ENCODE results near the gene XIRP1. TPM values are rescaled to one million over a fixed set of nuclear protein-coding genes. Genes with fewer than 3 reads are reported as not detected.
A peak's percentile ranks its signal among the peaks of the same experiment; 100 is the strongest.

XIRP1 gene
- total RNA-seq, 1 experiment from 2014 or later, result not detected

GRCh38 chr3:39144095-39144747, 48.2 kb downstream of the XIRP1 start (continued):
- TF ChIP-seq RAD21 (IDR thresholded peaks at IDR 0.05; ENCODE audit: low read depth) (no peak), ZNF274 (IDR thresholded peaks at IDR 0.05; ENCODE audit: low read depth, low read length) (no peak), EGR1 (IDR thresholded peaks at IDR 0.05; ENCODE audit: low read depth) (no peak), YY1 (IDR thresholded peaks at IDR 0.05; ENCODE audit: extremely low read depth, insufficient replicate concordance, low read depth, low read length) (no peak), ELF1 (IDR thresholded peaks at IDR 0.05; ENCODE audit: borderline replicate concordance, low read depth) (no peak), ATF3 (IDR thresholded peaks at IDR 0.05) (no peak), EZH2 (IDR thresholded peaks at IDR 0.05) (no peak), POLR2A (IDR thresholded peaks at IDR 0.05; ENCODE audit: borderline replicate concordance, extremely low read depth, insufficient read depth, insufficient read length) (no peak), EZH2phosphoT487 (IDR thresholded peaks at IDR 0.05; ENCODE audit: borderline replicate concordance) (no peak), CEBPB (IDR thresholded peaks at IDR 0.05; ENCODE audit: low read depth) (no peak)

- no TSS peak for BruUV-seq (replicated peaks)
- CTCF ChIA-PET, result interaction anchor here (1.0 kb wide), 1 partner anchor 145 kb away, joined by 3 read pairs; no protein-coding TSS in a partner anchor
- no peaks in the 10 kb centered on the region for H3K9me3 ChIP-seq (ENCODE audit: control insufficient read depth in 1 of 2, insufficient read depth in 1 of 2, low read depth in 1 of 2, low read length in 2 of 2)
- H3K27ac ChIP-seq (ENCODE audit: low read depth, low read length), result no peak overlapping the region
- no peaks in the 10 kb centered on the region for H3K9me2 ChIP-seq (ENCODE audit: insufficient read depth)
- POLR2A ChIA-PET, result no interaction called here
- intact Hi-C loops (cut with micrococcal nuclease), result no loop called here
- peaks cover 34% of the 10 kb centered on the region for H3K79me2 ChIP-seq (ENCODE audit: insufficient read depth, low read length)
- RAD21 ChIA-PET (ENCODE audit: low non-redundant PET in 1 of 2, low total read pairs in 2 of 2, uncharacterized antibody in 2 of 2, unreplicated experiment in 2 of 2), result no interaction called here
- no peaks in the 10 kb centered on the region for H3K27me3 ChIP-seq (ENCODE audit: insufficient read depth, low read length)
- peaks cover 8% of the 10 kb centered on the region; the same call in 1 of the 2 replicates for H4K20me1 ChIP-seq (ENCODE audit: insufficient read depth)
- peak overlapping the region; percentile 77; the same call in 1 of the 2 replicates for H3K4me2 ChIP-seq (ENCODE audit: low read length)
- no peak overlapping the region for H3K9ac ChIP-seq (ENCODE audit: low read length)
- no peak for TF ChIP-seq ZNF274 (IDR thresholded peaks at IDR 0.05; ENCODE audit: low read depth, low read length)
- no peak for TF ChIP-seq ZFX (IDR thresholded peaks at IDR 0.05)
- no peak for TF ChIP-seq YY1 (IDR thresholded peaks at IDR 0.05; ENCODE audit: extremely low read depth, insufficient replicate concordance, low read depth, low read length)
- no peak for TF ChIP-seq EGR1 (IDR thresholded peaks at IDR 0.05; ENCODE audit: low read depth)
- DNase-seq (ENCODE audit: low read depth, low spot score) (no peak), ATAC-seq (no peak)
- no peak overlapping the region for H3K4me3 ChIP-seq (replicated peaks in 1 of 2; ENCODE audit: low read depth in 1 of 2, low read length in 2 of 2)
- peaks cover 24 to 40% of the 10 kb centered on the region in 2 experiments for H3K36me3 ChIP-seq (ENCODE audit: control insufficient read depth in 1 of 2, insufficient read depth in 2 of 2, low read length in 2 of 2)
- H3K4me1 ChIP-seq (ENCODE audit: control insufficient read depth in 1 of 2, insufficient read depth in 2 of 2, low read length in 2 of 2), result peaks cover 53 to 57% of the 10 kb centered on the region in 2 experiments
- no peak overlapping the region for H2AFZ ChIP-seq (ENCODE audit: low read depth, low read length, poor library complexity, severe bottlenecking)
Observed at GRCh38 chr3:39143051-39143885, 49.1 kb downstream of the XIRP1 start.

All from HCT116 (cell line).